H1 (cell line): ENCODE data around the gene SIX4. TPM values are rescaled to one million over a fixed set of nuclear protein-coding genes. Genes with fewer than 3 reads are reported as not detected.

Source experiments
- CTCF ChIA-PET: fragments of 300-600 bp; sonication (Branson Sonifier 250); formaldehyde crosslinking; loops from one replicate; lab custom pipeline; 2021; ENCODE audit not compliant: partially characterized antibody; lab: Charles Lee
- POLR2A ChIA-PET: fragments of 300-600 bp; sonication (Branson Sonifier 250); formaldehyde crosslinking; loops from one replicate; lab custom pipeline; 2021; ENCODE audit warnings: inconsistent platforms; ENCODE audit not compliant: partially characterized antibody; lab: Charles Lee
- DNase-seq, 2 experiments: peaks; one replicate each; pipeline versions ENCODE4 v3.0.0 to v3.0.0-alpha.2; 2010 to 2022; ENCODE audit warnings: low spot score in 2 of 2, low read depth in 1 of 2, mixed read lengths in 1 of 2
- FAIRE-seq: peaks from 2 replicates; lab custom pipeline; 2011; peaks lifted over from hg19 to GRCh38; lab: Jason Lieb, UNC
- H2AFZ ChIP-seq: 2 replicates; pipeline ENCODE4 v1.8.1; 2012; ENCODE audit warnings: low read length, inconsistent platforms
- H2AK5ac ChIP-seq: 2 replicates; pipeline ENCODE4 v1.6.1; 2013; ENCODE audit warnings: low read depth, low read length
- H2BK120ac ChIP-seq: replicated peaks from 2 replicates; pipeline ENCODE3; 2013; ENCODE audit warnings: low read depth, low read length, inconsistent platforms
- H2BK12ac ChIP-seq: 2 replicates; pipeline ENCODE4 v1.6.1; 2013; ENCODE audit warnings: low read depth, low read length
- H2BK15ac ChIP-seq: 2 replicates; pipeline ENCODE4 v1.6.1; 2013; ENCODE audit warnings: low read length
- H2BK20ac ChIP-seq: 2 replicates; pipeline ENCODE4 v1.6.1; 2013; ENCODE audit warnings: low read length
- H2BK5ac ChIP-seq: 2 replicates; pipeline ENCODE4 v1.6.1; 2013; ENCODE audit warnings: low read depth, low read length
- H3K14ac ChIP-seq: 2 replicates; pipeline ENCODE4 v1.6.1; 2013; ENCODE audit warnings: inconsistent platforms; ENCODE audit not compliant: insufficient read length
- H3K18ac ChIP-seq: 2 replicates; pipeline ENCODE4 v1.6.1; 2013; ENCODE audit warnings: low read length; ENCODE audit errors: extremely low read depth
- H3K23ac ChIP-seq: 2 replicates; pipeline ENCODE4 v1.6.1; 2013; ENCODE audit warnings: inconsistent platforms; ENCODE audit not compliant: insufficient read length
- H3K23me2 ChIP-seq: 2 replicates; pipeline ENCODE4 v1.6.1; 2013; ENCODE audit warnings: low read depth, low read length
- H3K27ac ChIP-seq: 2 replicates; pipeline ENCODE4 v1.6.1; 2011; ENCODE audit warnings: low read depth, low read length, inconsistent platforms
- H3K27me3 ChIP-seq, 4 experiments: replicated peaks in 1 of 4; 1 replicate in 1 of 4; 2 replicates in 3 of 4; pipeline versions ENCODE4 v1.6.1 to v1.8.1; 2011 to 2013; ENCODE audit warnings: low read length in 3 of 4, mild to moderate bottlenecking in 3 of 4, inconsistent platforms in 2 of 4, mixed read lengths in 2 of 4, moderate library complexity in 1 of 4; ENCODE audit not compliant: control insufficient read depth in 3 of 4, insufficient read depth in 3 of 4; ENCODE audit errors: extremely low read depth in 1 of 4
- H3K36me3 ChIP-seq, 4 experiments: 2 replicates each; pipeline versions ENCODE4 v1.6.1 to v1.8.1; 2011 to 2013; ENCODE audit warnings: mild to moderate bottlenecking in 4 of 4, low read length in 3 of 4, moderate library complexity in 2 of 4, control low read depth in 1 of 4, inconsistent platforms in 1 of 4; ENCODE audit not compliant: insufficient read depth in 4 of 4, control insufficient read depth in 2 of 4
- H3K4ac ChIP-seq: replicated peaks from 2 replicates; pipeline ENCODE3; 2013; ENCODE audit warnings: low read length, low read depth, mixed read lengths, inconsistent platforms; ENCODE audit not compliant: insufficient read length
- H3K4me1 ChIP-seq, 4 experiments: replicated peaks in 1 of 4; 1 replicate in 1 of 4; 2 replicates in 3 of 4; pipeline versions ENCODE4 v1.6.1 to v1.8.1; 2011 to 2013; ENCODE audit warnings: low read length in 3 of 4, inconsistent platforms in 2 of 4, mixed read lengths in 1 of 4; ENCODE audit not compliant: insufficient read depth in 4 of 4, control insufficient read depth in 3 of 4
- H3K4me2 ChIP-seq, 2 experiments: 2 replicates each; pipeline versions ENCODE4 v1.6.1 to v1.8.1; 2011 to 2013; ENCODE audit warnings: low read depth in 2 of 2, low read length in 2 of 2, control low read depth in 1 of 2, inconsistent platforms in 1 of 2, mild to moderate bottlenecking in 1 of 2; ENCODE audit not compliant: insufficient read depth in 1 of 2
- H3K4me3 ChIP-seq, 4 experiments: fragments of 200-600, 300-600 bp in 1 of 4; sonication (generic), shearing (Covaris generic), sonication (Bioruptor Twin) in 1 of 4; 2 replicates each; pipeline versions ENCODE4 v1.5.1 to v1.8.1; 2011 to 2016; ENCODE audit warnings: low read length in 4 of 4, low read depth in 3 of 4, control low read depth in 2 of 4, inconsistent platforms in 2 of 4, mild to moderate bottlenecking in 2 of 4, mixed read lengths in 1 of 4, moderate library complexity in 1 of 4; ENCODE audit not compliant: insufficient read depth in 2 of 4; ENCODE audit errors: extremely low read depth in 1 of 4
- H3K56ac ChIP-seq: replicated peaks from 2 replicates; pipeline ENCODE3; 2013; ENCODE audit warnings: low read depth, mild to moderate bottlenecking, mixed read lengths, low read length, inconsistent platforms; ENCODE audit not compliant: insufficient read length
- H3K79me1 ChIP-seq: 2 replicates; pipeline ENCODE4 v1.6.1; 2013; ENCODE audit warnings: low read depth, low read length, control low read depth
- H3K79me2 ChIP-seq, 2 experiments: 2 replicates each; pipeline versions ENCODE4 v1.6.1 to v1.8.1; 2012 to 2013; ENCODE audit warnings: low read length in 2 of 2, mild to moderate bottlenecking in 2 of 2, inconsistent platforms in 1 of 2; ENCODE audit not compliant: insufficient read depth in 2 of 2, control insufficient read depth in 1 of 2
- H3K9ac ChIP-seq, 4 experiments: replicated peaks in 1 of 4; 1 replicate in 1 of 4; 2 replicates in 3 of 4; pipeline versions ENCODE4 v1.6.1 to v1.8.1; 2011 to 2013; ENCODE audit warnings: low read depth in 3 of 4, low read length in 3 of 4, control low read depth in 2 of 4, mild to moderate bottlenecking in 2 of 4, moderate library complexity in 2 of 4, inconsistent platforms in 1 of 4; ENCODE audit errors: extremely low read depth in 1 of 4
- H3K9me3 ChIP-seq, 2 experiments: 2 replicates each; pipeline versions ENCODE4 v1.6.1 to v1.8.1; 2012 to 2013; ENCODE audit warnings: mild to moderate bottlenecking in 2 of 2, moderate library complexity in 2 of 2, control low read depth in 1 of 2, inconsistent platforms in 1 of 2, low read depth in 1 of 2, low read length in 1 of 2, mixed read lengths in 1 of 2; ENCODE audit not compliant: insufficient read depth in 2 of 2
- H4K20me1 ChIP-seq, 2 experiments: replicated peaks in 1 of 2; 2 replicates each; pipeline versions ENCODE3 to v1.8.1; 2011 to 2013; ENCODE audit warnings: inconsistent platforms in 2 of 2, low read length in 2 of 2, mild to moderate bottlenecking in 1 of 2; ENCODE audit not compliant: insufficient read depth in 2 of 2, control insufficient read depth in 1 of 2
- H4K5ac ChIP-seq: 2 replicates; pipeline ENCODE4 v1.6.1; 2013; ENCODE audit warnings: low read length, low read depth, mixed read lengths, inconsistent platforms; ENCODE audit not compliant: insufficient read length
- H4K8ac ChIP-seq: 2 replicates; pipeline ENCODE4 v1.8.0; 2013; ENCODE audit warnings: mild to moderate bottlenecking, moderate library complexity, low read length, inconsistent platforms; ENCODE audit not compliant: insufficient read depth; ENCODE audit errors: extremely low read depth
- H4K91ac ChIP-seq: replicated peaks from 2 replicates; pipeline ENCODE3; 2013; ENCODE audit warnings: low read length, mixed read lengths, inconsistent platforms; ENCODE audit not compliant: insufficient read length
- BACH1 ChIP-seq: IDR thresholded peaks from 2 replicates; pipeline ENCODE4 v1.6.1; 2012; ENCODE audit warnings: low read length, improper control_type of control experiment
- BCL11A ChIP-seq, 2 experiments: IDR thresholded peaks; one replicate each; pipeline ENCODE4 v1.6.1; 2011; ENCODE audit warnings: low read depth in 2 of 2, low read length in 2 of 2, mild to moderate bottlenecking in 2 of 2
- CBX8 ChIP-seq: fragments of 300-800, 300-1000 bp; sonication (generic); IDR thresholded peaks from 2 replicates; pipeline ENCODE4 v1.7.1; 2016; ENCODE audit warnings: low read depth, low read length, borderline replicate concordance
- EGR1 ChIP-seq: IDR thresholded peaks from 2 replicates; pipeline ENCODE4 v1.6.1; 2011; ENCODE audit warnings: low read depth, low read length, borderline replicate concordance
- GTF2F1 ChIP-seq: IDR thresholded peaks from 2 replicates; pipeline ENCODE4 v1.6.1; 2012; ENCODE audit warnings: low read depth, low read length, improper control_type of control experiment, borderline replicate concordance
- HDAC2 ChIP-seq, 2 experiments: fragments of 300-600 bp in 1 of 2; sonication (generic) in 1 of 2; IDR thresholded peaks; 2 replicates each; pipeline ENCODE4 v1.6.1; 2011 to 2012; ENCODE audit warnings: low read depth in 2 of 2, low read length in 2 of 2, mild to moderate bottlenecking in 2 of 2, moderate library complexity in 2 of 2, borderline replicate concordance in 1 of 2, inconsistent platforms in 1 of 2
- KDM5A ChIP-seq: fragments of 200-600 bp; IDR thresholded peaks from 2 replicates; pipeline ENCODE4 v1.7.1; 2012; ENCODE audit warnings: mild to moderate bottlenecking, low read length, inconsistent platforms, mixed read lengths
- NANOG ChIP-seq: IDR thresholded peaks from 2 replicates; pipeline ENCODE4 v1.6.1; 2011; ENCODE audit warnings: low read length, low read depth, mild to moderate bottlenecking, inconsistent platforms; ENCODE audit not compliant: insufficient read depth, poor library complexity, severe bottlenecking
- RFX5 ChIP-seq: IDR thresholded peaks from 2 replicates; pipeline ENCODE4 v1.6.1; 2011; ENCODE audit warnings: low read depth, low read length, improper control_type of control experiment, borderline replicate concordance
- RXRA ChIP-seq: IDR thresholded peaks from 2 replicates; pipeline ENCODE4 v1.6.1; 2011; ENCODE audit warnings: low read depth, mild to moderate bottlenecking, low read length, moderate library complexity; ENCODE audit not compliant: insufficient read depth
- SRF ChIP-seq: IDR thresholded peaks from 2 replicates; pipeline ENCODE4 v1.6.1; 2011; ENCODE audit warnings: mild to moderate bottlenecking, low read depth, low read length, moderate library complexity
- WGBS, 2 experiments: shearing (Covaris generic) in 1 of 2; methylation state at CpG; one replicate each; pipeline versions ENCODE4 v1.1.6 to v1.1.7; 2013 to 2015; ENCODE audit warnings: low lambda C conversion rate in 2 of 2, mixed read lengths in 2 of 2, inconsistent platforms in 1 of 2, low coverage in 1 of 2, missing lambda C conversion rate in 1 of 2; ENCODE audit not compliant: insufficient replicate concordance in 2 of 2, insufficient coverage in 1 of 2, insufficient read length in 1 of 2; ENCODE audit errors: extremely low coverage in 1 of 2, missing lambda C conversion rate in 1 of 2; 5-methylcytosine and 5-hydroxymethylcytosine counted together
- polyA plus RNA-seq, 7 experiments: library from polyadenylated mRNA; depleted of rRNA in 3 of 7; stranded (reverse) in 5 of 7; unstranded in 2 of 7; fragments of >200 nt in 5 of 7; fragments of 200-250 nt in 2 of 7; gene quantifications; 1 replicate in 5 of 7; 2 replicates in 1 of 7; 4 replicates in 1 of 7; pipeline versions ENCODE4 v1.2.1 to v1.2.3, GENCODE V29; 2011 to 2013; ENCODE audit warnings: missing spikeins in 2 of 7, mixed read lengths in 2 of 7
- total RNA-seq: library from RNA; stranded (reverse); fragmentation: NEBNext Ultra II Directional; extraction: Animal tissue kit (Norgen Biotek cat#: 25700); gene quantifications from 2 replicates; pipeline ENCODE4 v1.2.1, GENCODE V29; 2021

Gene SIX4
- total and polyA plus RNA-seq, 2 of the 8 experiments (the other 6 are each of a cell fraction or from before 2014, with no cell fraction given): 9.0 to 38.9 TPM

DNA sequence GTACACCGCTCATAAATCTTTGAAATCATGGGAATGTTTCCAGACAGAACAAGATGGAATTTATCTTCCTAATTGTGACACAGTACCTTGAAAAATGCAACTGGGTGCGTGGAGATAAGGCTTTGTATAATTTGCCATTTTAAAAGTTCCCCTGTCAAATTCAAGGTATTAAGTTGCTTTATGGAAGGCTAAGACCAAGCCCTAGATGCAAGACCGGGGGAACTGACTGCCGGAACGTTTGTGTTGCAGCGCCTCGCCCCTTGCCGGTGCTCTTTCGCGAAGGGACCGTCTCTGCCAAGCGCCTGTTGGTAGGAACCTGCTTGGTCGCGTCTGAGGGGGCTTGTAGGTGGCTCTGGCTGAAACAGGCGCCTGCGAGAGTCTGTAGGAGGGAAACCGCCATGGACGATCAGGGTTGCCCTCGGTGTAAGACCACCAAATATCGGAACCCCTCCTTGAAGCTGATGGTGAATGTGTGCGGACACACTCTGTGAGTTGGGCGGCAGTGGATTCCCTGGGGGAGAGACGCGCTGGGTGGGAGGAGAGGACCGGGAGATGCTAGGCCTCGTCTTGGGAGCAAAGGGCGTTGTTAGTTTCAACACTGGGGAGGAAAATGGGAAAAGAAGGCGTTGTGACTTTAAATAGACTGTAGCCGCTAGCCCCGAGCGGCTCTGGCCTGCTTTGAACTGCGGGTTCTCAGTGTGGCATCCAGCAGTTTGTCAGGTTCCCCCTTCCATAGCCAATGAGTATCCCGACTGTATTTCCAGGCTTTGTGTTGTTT lies 10.5 kb upstream of the SIX4 start, which contains the start of gene MNAT1:
Gene MNAT1, plus strand, starts transcription at position 297 of the 778 bp plus-strand sequence. Its CDS starts 102 bp downstream, at position 399.
- peak within 1 kb of the TSS; percentile 69 to 99 (median 92) for H3K4me3 ChIP-seq
- no peak within 1 kb of the TSS for H2BK15ac ChIP-seq
- peak within 1 kb of the TSS; percentile 76 for H4K91ac ChIP-seq
- H2BK12ac ChIP-seq: peak within 1 kb of the TSS; percentile 81; the same call in 1 of the 2 replicates
- H3K4ac ChIP-seq: peak within 1 kb of the TSS; percentile 45
- H3K27ac ChIP-seq: peak within 1 kb of the TSS; percentile 88
- no peaks in the 10 kb centered on the region for H3K79me1 ChIP-seq
- no peaks in the 10 kb centered on the region for H3K36me3 ChIP-seq
- CTCF ChIA-PET: interaction anchor here (1.8 kb wide), 1 partner anchor 78 kb away, joined by 3 read pairs; no protein-coding TSS in a partner anchor
- H3K23me2 ChIP-seq: peaks cover 5% of the 10 kb centered on the region
- H2BK5ac ChIP-seq: peak within 1 kb of the TSS; percentile 91
- H3K4me2 ChIP-seq: peak within 1 kb of the TSS; percentile 81 to 96
- H4K5ac ChIP-seq: peak within 1 kb of the TSS; percentile 51
- H3K56ac ChIP-seq: peak within 1 kb of the TSS; percentile 42
- H4K20me1 ChIP-seq: no peaks in the 10 kb centered on the region
- WGBS, 2 experiments: 6% methylated on average over 33 of the region's 33 CpGs; no CpG with 5 or more reads in 1 of the 2 experiments
- peak within 1 kb of the TSS; percentile 99; the same call in 1 of the 2 replicates for H4K8ac ChIP-seq
- no peaks in the 10 kb centered on the region for H3K9me3 ChIP-seq
- no peak within 1 kb of the TSS for H2AK5ac ChIP-seq
- H3K4me1 ChIP-seq: no peaks in the 10 kb centered on the region; a peak in 3 of 7 replicates
- H3K23ac ChIP-seq: no peak within 1 kb of the TSS
- no peaks in the 10 kb centered on the region for H3K27me3 ChIP-seq
- POLR2A ChIA-PET: interaction anchor here (3.7 kb wide), 1 partner anchor 12 kb away, joined by 21 read pairs; the partner anchor contains the start of gene SIX4
- H3K14ac ChIP-seq: no peak within 1 kb of the TSS
- FAIRE-seq (peak; percentile 36), DNase-seq (peak in 1 of 2 experiments; percentile 92)
- H3K18ac ChIP-seq: peak within 1 kb of the TSS; percentile 93
- H2AFZ ChIP-seq: peak within 1 kb of the TSS; percentile 99
- peak within 1 kb of the TSS; percentile 62 to 93 (median 87) for H3K9ac ChIP-seq
- peaks cover 7 to 49% of the 10 kb centered on the region in 2 experiments for H3K79me2 ChIP-seq
- H2BK120ac ChIP-seq: no peak within 1 kb of the TSS
- H2BK20ac ChIP-seq: no peak within 1 kb of the TSS
- TF ChIP-seq RFX5: no peak
- TF ChIP-seq BCL11A (IDR thresholded peaks at IDR 0.05; ENCODE audit: low read depth in 2 of 2, low read length in 2 of 2): no peak
- TF ChIP-seq NANOG: no peak
- 0 out of 2 replicates have a peak, but pooled peaks have one; percentile 48 for TF ChIP-seq EGR1
- peak; percentile 69; the same call in 1 of the 2 replicates for TF ChIP-seq GTF2F1
- peak; percentile 89 for TF ChIP-seq KDM5A
- 0 out of 2 replicates have a peak, but pooled peaks have one; percentile 41 for TF ChIP-seq SRF
- no peak for TF ChIP-seq HDAC2 (IDR thresholded peaks at IDR 0.05; ENCODE audit: borderline replicate concordance in 1 of 2, low read depth in 2 of 2, low read length in 2 of 2)
- no peak for TF ChIP-seq CBX8
- no peak for TF ChIP-seq RXRA
- TF ChIP-seq BACH1: no peak
